ENCODE results near the gene EMC1.

DNA sequence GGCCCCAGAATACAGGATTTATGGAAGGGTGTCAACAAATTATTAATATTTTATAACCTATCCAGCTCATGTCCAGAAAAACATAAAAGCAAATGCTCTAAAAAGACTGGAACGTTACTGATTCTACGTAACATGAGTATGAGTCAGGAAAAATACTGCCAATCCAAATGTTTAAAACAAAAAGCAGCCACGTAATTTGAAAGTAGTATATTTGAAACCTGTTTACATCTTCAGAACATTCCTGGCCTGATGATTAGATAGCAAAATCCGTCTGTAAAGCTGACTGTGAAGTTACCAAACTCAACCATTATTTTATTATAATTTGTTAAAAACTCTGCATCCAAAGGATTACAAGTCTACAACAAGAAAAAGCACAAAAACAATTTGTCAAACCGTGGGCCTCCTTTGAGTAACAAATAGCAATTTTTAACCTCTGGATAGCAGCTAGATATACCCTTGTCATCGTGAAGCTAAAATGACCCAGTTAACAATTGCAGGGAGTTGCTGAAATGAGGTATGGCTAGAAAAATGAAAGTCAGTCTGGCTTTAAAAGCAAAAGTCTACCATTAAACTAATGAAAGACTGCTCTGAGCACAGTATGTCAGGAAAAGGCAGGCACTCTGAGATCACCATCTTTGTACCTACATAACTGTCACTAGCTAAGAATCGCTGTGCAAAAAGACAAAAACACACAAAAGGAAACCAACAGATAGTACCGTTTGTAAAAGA lies 42.5 kb downstream of the EMC1 start:
- TF ChIP-seq, protein P1, sequence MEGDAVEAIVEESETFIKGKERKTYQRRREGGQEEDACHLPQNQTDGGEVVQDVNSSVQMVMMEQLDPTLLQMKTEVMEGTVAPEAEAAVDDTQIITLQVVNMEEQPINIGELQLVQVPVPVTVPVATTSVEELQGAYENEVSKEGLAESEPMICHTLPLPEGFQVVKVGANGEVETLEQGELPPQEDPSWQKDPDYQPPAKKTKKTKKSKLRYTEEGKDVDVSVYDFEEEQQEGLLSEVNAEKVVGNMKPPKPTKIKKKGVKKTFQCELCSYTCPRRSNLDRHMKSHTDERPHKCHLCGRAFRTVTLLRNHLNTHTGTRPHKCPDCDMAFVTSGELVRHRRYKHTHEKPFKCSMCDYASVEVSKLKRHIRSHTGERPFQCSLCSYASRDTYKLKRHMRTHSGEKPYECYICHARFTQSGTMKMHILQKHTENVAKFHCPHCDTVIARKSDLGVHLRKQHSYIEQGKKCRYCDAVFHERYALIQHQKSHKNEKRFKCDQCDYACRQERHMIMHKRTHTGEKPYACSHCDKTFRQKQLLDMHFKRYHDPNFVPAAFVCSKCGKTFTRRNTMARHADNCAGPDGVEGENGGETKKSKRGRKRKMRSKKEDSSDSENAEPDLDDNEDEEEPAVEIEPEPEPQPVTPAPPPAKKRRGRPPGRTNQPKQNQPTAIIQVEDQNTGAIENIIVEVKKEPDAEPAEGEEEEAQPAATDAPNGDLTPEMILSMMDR (IDR thresholded peaks at IDR 0.05): no peak
- no peak for TF ChIP-seq POLR2A (IDR thresholded peaks at IDR 0.05)

Measured in thyroid gland (tissue), 4 donors.